ENCODE data around the gene CENPA. TPM values are rescaled to one million over a fixed set of nuclear protein-coding genes. Genes with fewer than 3 reads are reported as not detected.

Gene CENPA
- total RNA-seq, 1 experiment from 2014 or later = 45.8 TPM

DNA sequence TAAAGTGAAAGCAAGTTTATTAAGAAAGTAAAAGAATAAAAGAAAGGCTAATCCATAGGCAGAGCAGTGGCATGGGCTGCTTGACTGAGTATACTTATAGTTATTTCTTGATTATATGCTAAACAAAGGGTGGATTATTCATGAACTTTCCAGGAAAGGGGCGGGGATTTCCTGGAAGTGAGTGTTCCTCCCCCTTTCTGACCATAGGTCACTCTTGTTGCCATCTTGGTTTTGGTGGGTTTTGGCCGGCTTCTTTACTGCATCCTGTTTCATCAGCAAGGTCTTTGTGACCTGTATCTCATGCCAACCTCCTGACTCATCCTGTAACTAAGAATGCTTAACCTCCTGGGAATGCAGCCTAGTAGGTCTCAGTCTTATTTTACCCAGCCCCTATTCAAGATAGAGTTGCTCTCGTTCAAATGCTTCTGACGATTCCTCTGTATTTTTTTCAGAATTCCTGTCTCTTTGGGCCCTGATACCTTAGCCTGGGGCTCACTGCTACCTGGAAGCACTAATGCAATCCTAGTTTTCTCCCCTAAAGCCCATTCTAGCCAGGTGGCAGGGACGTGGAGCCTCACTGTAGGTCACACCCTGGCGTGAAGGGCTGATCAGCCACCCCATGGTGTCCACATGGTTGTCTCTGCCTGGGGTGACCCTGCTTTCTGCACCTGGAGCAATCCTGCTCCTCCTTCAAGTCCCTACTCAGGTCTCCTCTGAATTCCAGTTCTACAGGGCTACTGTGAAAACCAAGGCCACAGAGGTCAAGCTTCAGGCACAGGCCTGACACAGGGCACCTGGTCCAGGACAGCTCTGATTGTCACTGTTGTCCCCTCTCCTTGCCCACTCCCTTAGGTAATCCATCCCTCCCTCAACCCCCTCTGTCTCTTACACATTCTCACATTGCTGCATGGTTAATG lies 27.7 kb upstream of the CENPA start (continued):
- TF ChIP-seq, protein P1, sequence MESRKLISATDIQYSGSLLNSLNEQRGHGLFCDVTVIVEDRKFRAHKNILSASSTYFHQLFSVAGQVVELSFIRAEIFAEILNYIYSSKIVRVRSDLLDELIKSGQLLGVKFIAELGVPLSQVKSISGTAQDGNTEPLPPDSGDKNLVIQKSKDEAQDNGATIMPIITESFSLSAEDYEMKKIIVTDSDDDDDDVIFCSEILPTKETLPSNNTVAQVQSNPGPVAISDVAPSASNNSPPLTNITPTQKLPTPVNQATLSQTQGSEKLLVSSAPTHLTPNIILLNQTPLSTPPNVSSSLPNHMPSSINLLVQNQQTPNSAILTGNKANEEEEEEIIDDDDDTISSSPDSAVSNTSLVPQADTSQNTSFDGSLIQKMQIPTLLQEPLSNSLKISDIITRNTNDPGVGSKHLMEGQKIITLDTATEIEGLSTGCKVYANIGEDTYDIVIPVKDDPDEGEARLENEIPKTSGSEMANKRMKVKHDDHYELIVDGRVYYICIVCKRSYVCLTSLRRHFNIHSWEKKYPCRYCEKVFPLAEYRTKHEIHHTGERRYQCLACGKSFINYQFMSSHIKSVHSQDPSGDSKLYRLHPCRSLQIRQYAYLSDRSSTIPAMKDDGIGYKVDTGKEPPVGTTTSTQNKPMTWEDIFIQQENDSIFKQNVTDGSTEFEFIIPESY (IDR thresholded peaks at IDR 0.05; ENCODE audit: extremely low read depth, insufficient replicate concordance, low read length) = no peak
- TF ChIP-seq ELF1 (IDR thresholded peaks at IDR 0.05; ENCODE audit: borderline replicate concordance, low read depth) (no peak), EZH2 (IDR thresholded peaks at IDR 0.05) (no peak), ZFX (IDR thresholded peaks at IDR 0.05) (peak; percentile 58), JUND (IDR thresholded peaks at IDR 0.05) (no peak), SP1 (IDR thresholded peaks at IDR 0.05; ENCODE audit: low read depth) (no peak)

DNA sequence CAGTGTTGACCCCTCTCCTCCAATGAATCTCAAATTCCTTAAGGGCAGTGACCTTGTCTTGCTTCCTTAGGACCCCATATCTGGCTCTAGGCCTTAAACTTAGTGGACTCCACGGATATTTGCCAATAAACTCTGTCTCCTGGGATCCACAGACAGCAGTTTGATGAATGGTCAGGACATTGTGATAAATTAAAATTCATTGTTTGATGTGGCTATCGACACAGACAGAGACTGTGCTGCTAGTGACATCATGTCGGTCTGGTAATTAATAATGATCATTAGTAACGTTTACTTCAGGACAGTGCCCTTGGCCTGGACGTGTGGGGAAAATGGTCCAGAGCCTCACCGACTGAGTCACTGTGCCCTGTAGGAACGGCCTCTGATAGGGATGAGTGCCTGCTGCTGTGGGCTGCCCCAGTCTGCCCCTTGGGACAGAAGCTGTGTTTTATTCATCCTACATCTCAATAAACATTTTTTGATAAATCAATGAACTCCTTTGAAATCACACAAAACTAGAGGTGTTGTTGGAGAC lies 27.0 kb upstream of the CENPA start:
- Histone ChIP-seq H3K4me3 (replicated peaks in 1 of 2; ENCODE audit: low read depth in 1 of 2, low read length in 2 of 2) (peak overlapping the region in 1 of 2 experiments; percentile 42; a peak in 2 of 4 replicates), H3K4me1 (ENCODE audit: control insufficient read depth in 1 of 2, insufficient read depth in 2 of 2, low read length in 2 of 2) (peaks cover 24 to 52% of the 10 kb centered on the region in 2 experiments), H3K79me2 (ENCODE audit: insufficient read depth, low read length) (no peaks in the 10 kb centered on the region), H3K27me3 (ENCODE audit: insufficient read depth, low read length) (no peaks in the 10 kb centered on the region), H3K36me3 (ENCODE audit: control insufficient read depth in 1 of 2, insufficient read depth in 2 of 2, low read length in 2 of 2) (no peaks in the 10 kb centered on the region), H3K27ac (ENCODE audit: low read depth, low read length) (peak overlapping the region; percentile 73), H2AFZ (ENCODE audit: low read depth, low read length, poor library complexity, severe bottlenecking) (no peak overlapping the region), H3K9me2 (ENCODE audit: insufficient read depth) (no peaks in the 10 kb centered on the region), H3K4me2 (ENCODE audit: low read length) (peak overlapping the region; percentile 78), H3K9me3 (ENCODE audit: control insufficient read depth in 1 of 2, insufficient read depth in 1 of 2, low read depth in 1 of 2, low read length in 2 of 2) (no peaks in the 10 kb centered on the region), H4K20me1 (ENCODE audit: insufficient read depth) (no peaks in the 10 kb centered on the region), H3K9ac (ENCODE audit: low read length) (peak overlapping the region; percentile 64)
- no peak for ATAC-seq
- CTCF ChIA-PET = no interaction called here
- DNase-seq (ENCODE audit: low read depth, low spot score) = no peak
- no TSS peak for BruUV-seq (replicated peaks)
- RAD21 ChIA-PET (ENCODE audit: low non-redundant PET in 1 of 2, low total read pairs in 2 of 2, uncharacterized antibody in 2 of 2, unreplicated experiment in 2 of 2) = no interaction called here
- POLR2A ChIA-PET = no interaction called here
- intact Hi-C loops (cut with micrococcal nuclease) = no loop called here
- TF ChIP-seq YY1 (IDR thresholded peaks at IDR 0.05; ENCODE audit: extremely low read depth, insufficient replicate concordance, low read depth, low read length) (no peak), ZFX (IDR thresholded peaks at IDR 0.05) (no peak), ZNF274 (IDR thresholded peaks at IDR 0.05; ENCODE audit: low read depth, low read length) (no peak), TCF7L2 (IDR thresholded peaks at IDR 0.05; ENCODE audit: borderline replicate concordance, extremely low read depth, insufficient read depth, insufficient read length) (no peak), POLR2A (IDR thresholded peaks at IDR 0.05; ENCODE audit: borderline replicate concordance, extremely low read depth, insufficient read depth, insufficient read length) (no peak), RAD21 (IDR thresholded peaks at IDR 0.05; ENCODE audit: low read depth) (no peak), CEBPB (IDR thresholded peaks at IDR 0.05; ENCODE audit: low read depth) (no peak), SIN3A (IDR thresholded peaks at IDR 0.05; ENCODE audit: low read depth) (no peak), FOSL1 (IDR thresholded peaks at IDR 0.05; ENCODE audit: low read depth) (no peak), EZH2 (IDR thresholded peaks at IDR 0.05) (no peak), ATF3 (IDR thresholded peaks at IDR 0.05) (no peak), JUND (IDR thresholded peaks at IDR 0.05) (no peak), EGR1 (IDR thresholded peaks at IDR 0.05; ENCODE audit: low read depth) (no peak), EZH2phosphoT487 (IDR thresholded peaks at IDR 0.05; ENCODE audit: borderline replicate concordance) (no peak)
- TF ChIP-seq, protein P1 (IDR thresholded peaks at IDR 0.05; ENCODE audit: extremely low read depth, insufficient replicate concordance, low read length) = no peak
- TF ChIP-seq, protein P2, sequence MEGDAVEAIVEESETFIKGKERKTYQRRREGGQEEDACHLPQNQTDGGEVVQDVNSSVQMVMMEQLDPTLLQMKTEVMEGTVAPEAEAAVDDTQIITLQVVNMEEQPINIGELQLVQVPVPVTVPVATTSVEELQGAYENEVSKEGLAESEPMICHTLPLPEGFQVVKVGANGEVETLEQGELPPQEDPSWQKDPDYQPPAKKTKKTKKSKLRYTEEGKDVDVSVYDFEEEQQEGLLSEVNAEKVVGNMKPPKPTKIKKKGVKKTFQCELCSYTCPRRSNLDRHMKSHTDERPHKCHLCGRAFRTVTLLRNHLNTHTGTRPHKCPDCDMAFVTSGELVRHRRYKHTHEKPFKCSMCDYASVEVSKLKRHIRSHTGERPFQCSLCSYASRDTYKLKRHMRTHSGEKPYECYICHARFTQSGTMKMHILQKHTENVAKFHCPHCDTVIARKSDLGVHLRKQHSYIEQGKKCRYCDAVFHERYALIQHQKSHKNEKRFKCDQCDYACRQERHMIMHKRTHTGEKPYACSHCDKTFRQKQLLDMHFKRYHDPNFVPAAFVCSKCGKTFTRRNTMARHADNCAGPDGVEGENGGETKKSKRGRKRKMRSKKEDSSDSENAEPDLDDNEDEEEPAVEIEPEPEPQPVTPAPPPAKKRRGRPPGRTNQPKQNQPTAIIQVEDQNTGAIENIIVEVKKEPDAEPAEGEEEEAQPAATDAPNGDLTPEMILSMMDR (IDR thresholded peaks at IDR 0.05 in 2 of 3, conservative IDR thresholded peaks at IDR 0.05 in 1 of 3; ENCODE audit: borderline replicate concordance in 1 of 3, insufficient read depth in 1 of 3, low read depth in 2 of 3, low read length in 2 of 3) = no peak

Measured in HCT116 (cell line).